22Rv1 (cell line): ENCODE data around the gene PDIK1L.

ENCODE experiments used
- CTCF ChIP-seq: fragments of 450-650 bp; IDR thresholded peaks from 2 replicates; pipeline ENCODE4 v1.5.1; 2017; ENCODE audit warnings: mild to moderate bottlenecking
- ZFX ChIP-seq: fragments of 450-650 bp; IDR thresholded peaks from 2 replicates; pipeline ENCODE4 v1.6.1; 2017; ENCODE audit warnings: antibody characterized with exemption, borderline replicate concordance

GRCh38 chr1:26094076-26094669 is 17.5 kb upstream of the PDIK1L start:
- TF ChIP-seq CTCF (no peak), ZFX (no peak)
